CD14-positive monocyte (primary cell): ENCODE data around the gene JHY. TPM values are rescaled to one million over a fixed set of nuclear protein-coding genes. Genes with fewer than 3 reads are reported as not detected.

ENCODE experiments used
- DNase-seq, 3 donors: peaks; one replicate each; pipeline ENCODE4 v3.0.0-alpha.2; 2011 to 2022
- H2AFZ ChIP-seq: 2 replicates; pipeline ENCODE4 v1.6.0; 2012; ENCODE audit warnings: mild to moderate bottlenecking, low read depth, low read length, inconsistent platforms; ENCODE audit not compliant: insufficient read depth, poor library complexity, severe bottlenecking
- H3K27ac ChIP-seq, 2 donors: 1 replicate in 1 of 2; 2 replicates in 1 of 2; pipeline ENCODE4 v1.5.1; 2012 to 2013; ENCODE audit warnings: low read length in 2 of 2, control low read depth in 1 of 2, inconsistent platforms in 1 of 2, low read depth in 1 of 2, mild to moderate bottlenecking in 1 of 2
- H3K27me3 ChIP-seq, 2 donors: one replicate each; pipeline versions ENCODE4 v1.6.0 to v1.6.1; 2011 to 2013; ENCODE audit warnings: low read length in 2 of 2; ENCODE audit not compliant: control insufficient read depth in 2 of 2, insufficient read depth in 2 of 2
- H3K36me3 ChIP-seq, 2 donors: replicated peaks in 1 of 2; 1 replicate in 1 of 2; 2 replicates in 1 of 2; pipeline versions ENCODE4 v1.5.1 to v1.6.1; 2012 to 2013; ENCODE audit warnings: low read length in 2 of 2, control low read depth in 1 of 2, inconsistent platforms in 1 of 2, mild to moderate bottlenecking in 1 of 2; ENCODE audit not compliant: insufficient read depth in 2 of 2, control insufficient read depth in 1 of 2
- H3K4me1 ChIP-seq, 2 donors: 1 replicate in 1 of 2; 2 replicates in 1 of 2; pipeline versions ENCODE4 v1.5.1 to v1.6.1; 2012 to 2013; ENCODE audit warnings: low read length in 2 of 2, control low read depth in 1 of 2, inconsistent platforms in 1 of 2, mild to moderate bottlenecking in 1 of 2, moderate library complexity in 1 of 2; ENCODE audit not compliant: insufficient read depth in 2 of 2, control insufficient read depth in 1 of 2
- H3K4me2 ChIP-seq: replicated peaks from 2 replicates; pipeline ENCODE3; 2012; ENCODE audit warnings: low read length, moderate library complexity, mild to moderate bottlenecking; ENCODE audit not compliant: poor library complexity, severe bottlenecking; ENCODE audit errors: extremely low read depth
- H3K4me3 ChIP-seq, 3 experiments: fragments of 200-600 bp in 1 of 3; sonication (generic) in 1 of 3; replicated peaks in 1 of 3; 1 replicate in 2 of 3; 2 replicates in 1 of 3; pipeline ENCODE4 v1.5.1; 2011 to 2013; ENCODE audit warnings: low read length in 3 of 3, mild to moderate bottlenecking in 3 of 3, control low read depth in 2 of 3, low read depth in 2 of 3, inconsistent platforms in 1 of 3, moderate library complexity in 1 of 3
- H3K79me2 ChIP-seq: 2 replicates; pipeline ENCODE4 v1.6.0; 2012; ENCODE audit warnings: mild to moderate bottlenecking, control low read depth, inconsistent platforms, low read length, moderate library complexity; ENCODE audit not compliant: insufficient read depth
- H3K9ac ChIP-seq: 2 replicates; pipeline ENCODE4 v1.6.0; 2017; ENCODE audit warnings: low read length, mild to moderate bottlenecking; ENCODE audit not compliant: insufficient read depth, poor library complexity, severe bottlenecking
- H3K9me3 ChIP-seq, 2 donors: replicated peaks in 1 of 2; 1 replicate in 1 of 2; 2 replicates in 1 of 2; pipeline versions ENCODE4 v1.5.1 to v1.6.1; 2012 to 2013; ENCODE audit warnings: low read length in 2 of 2, control low read depth in 1 of 2; ENCODE audit not compliant: control insufficient read depth in 1 of 2, insufficient read depth in 1 of 2
- H4K20me1 ChIP-seq: 2 replicates; pipeline ENCODE4 v1.6.0; 2012; ENCODE audit warnings: mild to moderate bottlenecking, low read length, control low read depth, moderate library complexity; ENCODE audit not compliant: insufficient read depth
- H3K27ac Mint-ChIP-seq, 7 donors: one replicate each; pipeline ENCODE4 v1.8.0; 2020; ENCODE audit warnings: mild to moderate bottlenecking in 7 of 7, mixed read lengths in 7 of 7, moderate library complexity in 6 of 7, inconsistent platforms in 2 of 7
- H3K27me3 Mint-ChIP-seq, 3 donors: one replicate each; pipeline ENCODE4 v1.8.0; 2021 to 2022; ENCODE audit warnings: low read depth in 3 of 3, mild to moderate bottlenecking in 3 of 3, mixed read lengths in 3 of 3, moderate library complexity in 3 of 3, inconsistent platforms in 1 of 3
- H3K36me3 Mint-ChIP-seq, 2 donors: one replicate each; pipeline ENCODE4 v1.8.0; 2020; ENCODE audit warnings: mixed read lengths in 2 of 2, inconsistent platforms in 1 of 2, mild to moderate bottlenecking in 1 of 2
- H3K4me1 Mint-ChIP-seq: one replicate; pipeline ENCODE4 v1.8.0; 2020; ENCODE audit warnings: mild to moderate bottlenecking, mixed read lengths
- H3K4me3 Mint-ChIP-seq, 2 donors: one replicate each; pipeline ENCODE4 v1.8.0; 2020; ENCODE audit warnings: mild to moderate bottlenecking in 2 of 2, mixed read lengths in 2 of 2, moderate library complexity in 1 of 2
- H3K9me3 Mint-ChIP-seq, 7 donors: one replicate each; pipeline ENCODE4 v1.8.0; 2020 to 2022; ENCODE audit warnings: mixed read lengths in 7 of 7, mild to moderate bottlenecking in 6 of 7, moderate library complexity in 6 of 7, inconsistent platforms in 2 of 7
- whole genome bisulfite sequencing: methylation state at CpG from one replicate; pipeline ENCODE4 v1.1.5; 2013; ENCODE audit warnings: missing lambda C conversion rate; ENCODE audit not compliant: insufficient coverage; 5-methylcytosine and 5-hydroxymethylcytosine counted together
- intact Hi-C, 2 donors: fragments of 100-400 bp; cut with micrococcal nuclease; formaldehyde crosslinking; loops; one replicate each; pipeline versions ENCODE4 v1.15.0 to v1.15.1; 2023
- polyA plus RNA-seq, 3 donors: library from polyadenylated mRNA; depleted of rRNA in 1 of 3; unstranded in 2 of 3; stranded (reverse) in 1 of 3; fragments of 300-500 nt in 2 of 3; fragments of >200 nt in 1 of 3; fragmentation: Illumina TruSeq in 2 of 3; gene quantifications; 1 replicate in 2 of 3; 2 replicates in 1 of 3; pipeline ENCODE4 v1.2.3, GENCODE V29; 2012 to 2021
- TF ChIP-seq, protein P1 (sequence below): fragments of 200-600 bp; IDR thresholded peaks from one replicate; pipeline ENCODE4 v1.8.0; 2022; ENCODE audit warnings: antibody characterized with exemption, mild to moderate bottlenecking

JHY gene
- polyA plus RNA-seq, 3 donors = 0.68 to 0.91 (median 0.89) TPM

DNA sequence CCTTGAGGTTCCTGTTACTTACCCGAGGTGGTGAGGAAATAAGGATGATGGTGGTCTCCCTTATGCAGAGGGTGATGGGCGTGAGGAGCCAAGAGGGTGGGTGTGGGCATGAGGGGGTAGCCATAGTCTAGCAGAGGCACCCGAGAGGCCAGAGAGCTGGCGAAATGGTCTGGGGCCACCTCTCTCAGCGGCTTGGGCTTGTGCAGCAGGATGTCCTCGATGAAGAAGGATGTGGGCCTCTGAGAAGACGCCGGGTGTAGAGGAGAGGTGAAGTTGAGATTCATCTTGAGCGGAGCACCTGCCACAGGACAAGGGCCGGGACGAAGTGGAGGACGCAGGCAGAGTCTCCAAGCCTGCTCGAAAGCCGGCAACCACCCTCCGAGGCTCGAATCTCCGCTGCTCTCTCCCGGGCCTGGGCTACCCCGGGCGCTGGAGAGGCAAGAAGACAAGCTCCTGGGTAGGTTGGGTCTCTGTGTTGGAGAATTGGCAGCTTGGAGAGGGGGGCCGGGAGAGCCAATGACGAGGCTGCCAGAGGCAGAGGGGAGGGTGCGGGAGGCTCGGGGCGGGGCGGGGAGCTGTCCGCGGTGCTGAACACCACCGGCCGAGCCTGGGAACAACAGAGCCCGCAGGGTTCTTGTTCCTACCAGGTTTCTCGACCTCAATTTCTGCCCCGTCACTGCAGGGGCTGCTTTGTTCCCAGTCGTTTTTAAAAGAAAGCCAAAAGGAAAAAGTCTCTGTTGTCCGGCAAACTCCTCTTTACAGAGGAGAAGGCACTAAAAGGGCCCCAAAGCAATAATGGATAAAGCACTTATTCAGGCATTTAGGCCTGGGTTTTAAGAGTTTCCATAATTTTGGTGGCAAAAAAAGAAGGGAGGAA is 99.1 kb downstream of the JHY start, which contains the start of gene BSX:
TSS of gene BSX (minus strand) at position 447 of the 877 bp plus-strand sequence. CDS start at position 284, 163 bp downstream.
- H3K4me3 Mint-ChIP-seq = peak within 1 kb of the TSS in 1 of 2 donors; percentile 79
- H3K4me1 ChIP-seq = peaks cover 4 to 14% of the 10 kb centered on the region in 2 donors
- WGBS = 9% methylated on average over 24 of the region's 35 CpGs
- intact Hi-C loops = no loop called here
- H3K4me1 Mint-ChIP-seq = peaks cover 15% of the 10 kb centered on the region
- H3K27me3 Mint-ChIP-seq = peaks cover 97 to 100% (median 99%) of the 10 kb centered on the region in 3 donors
- H3K27ac Mint-ChIP-seq = no peak within 1 kb of the TSS
- DNase-seq = peak; percentile 2 to 9 (median 3)
- no peak within 1 kb of the TSS for H3K9ac ChIP-seq
- H3K9me3 ChIP-seq = peaks cover 0 to 66% of the 10 kb centered on the region in 2 donors
- no peak within 1 kb of the TSS for H3K4me2 ChIP-seq
- TF ChIP-seq, protein P1, sequence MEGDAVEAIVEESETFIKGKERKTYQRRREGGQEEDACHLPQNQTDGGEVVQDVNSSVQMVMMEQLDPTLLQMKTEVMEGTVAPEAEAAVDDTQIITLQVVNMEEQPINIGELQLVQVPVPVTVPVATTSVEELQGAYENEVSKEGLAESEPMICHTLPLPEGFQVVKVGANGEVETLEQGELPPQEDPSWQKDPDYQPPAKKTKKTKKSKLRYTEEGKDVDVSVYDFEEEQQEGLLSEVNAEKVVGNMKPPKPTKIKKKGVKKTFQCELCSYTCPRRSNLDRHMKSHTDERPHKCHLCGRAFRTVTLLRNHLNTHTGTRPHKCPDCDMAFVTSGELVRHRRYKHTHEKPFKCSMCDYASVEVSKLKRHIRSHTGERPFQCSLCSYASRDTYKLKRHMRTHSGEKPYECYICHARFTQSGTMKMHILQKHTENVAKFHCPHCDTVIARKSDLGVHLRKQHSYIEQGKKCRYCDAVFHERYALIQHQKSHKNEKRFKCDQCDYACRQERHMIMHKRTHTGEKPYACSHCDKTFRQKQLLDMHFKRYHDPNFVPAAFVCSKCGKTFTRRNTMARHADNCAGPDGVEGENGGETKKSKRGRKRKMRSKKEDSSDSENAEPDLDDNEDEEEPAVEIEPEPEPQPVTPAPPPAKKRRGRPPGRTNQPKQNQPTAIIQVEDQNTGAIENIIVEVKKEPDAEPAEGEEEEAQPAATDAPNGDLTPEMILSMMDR = no peak
- no peaks in the 10 kb centered on the region for H3K79me2 ChIP-seq
- H4K20me1 ChIP-seq = no peaks in the 10 kb centered on the region
- no peaks in the 10 kb centered on the region for H3K36me3 ChIP-seq
- H3K27ac ChIP-seq = no peak within 1 kb of the TSS
- H3K9me3 Mint-ChIP-seq = peaks cover 4 to 46% (median 18%) of the 10 kb centered on the region in 7 donors
- H3K27me3 ChIP-seq = peaks cover 92 to 100% of the 10 kb centered on the region in 2 donors
- H3K36me3 Mint-ChIP-seq = peaks cover 6 to 15% of the 10 kb centered on the region in 2 donors
- no peak within 1 kb of the TSS for H2AFZ ChIP-seq
- no peak within 1 kb of the TSS for H3K4me3 ChIP-seq

DNA sequence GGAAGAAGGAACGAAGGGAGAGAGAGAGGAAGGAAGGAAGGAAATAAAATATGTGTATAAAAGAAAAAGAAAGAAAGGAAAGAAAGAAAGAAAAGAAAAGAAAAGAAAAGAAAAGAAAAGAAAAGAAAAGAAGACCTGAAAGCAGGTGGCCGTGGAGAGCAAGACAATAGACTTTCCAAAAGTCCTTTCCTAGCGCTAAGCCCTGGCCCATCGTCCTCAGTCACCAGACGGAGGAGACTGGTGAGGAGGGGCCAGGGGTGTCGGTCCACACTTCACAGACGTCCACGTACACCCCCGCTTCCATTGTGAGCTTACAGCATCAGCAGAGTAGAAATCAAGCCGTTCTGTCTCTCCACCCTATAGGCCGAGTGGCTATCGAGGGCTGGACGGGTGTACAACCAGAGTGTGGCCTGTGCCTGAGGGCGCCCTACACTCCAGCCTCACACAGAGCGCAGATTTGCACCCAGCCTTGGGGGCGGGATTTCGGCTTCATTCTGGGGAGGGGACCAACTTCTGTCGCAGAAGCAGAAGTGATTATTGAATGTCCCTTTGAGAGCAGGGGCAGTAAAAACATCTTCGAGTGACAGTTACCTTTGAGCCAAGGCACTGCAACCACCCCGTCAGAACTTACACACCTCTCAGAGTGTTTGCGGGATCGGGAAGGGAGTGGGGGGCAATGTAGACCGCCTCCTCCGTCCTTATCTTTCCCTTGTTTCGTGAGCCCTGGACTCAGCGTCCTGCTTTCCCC is 101.1 kb downstream of the JHY start:
- no peaks in the 10 kb centered on the region for H3K79me2 ChIP-seq
- no peak overlapping the region for H3K27ac ChIP-seq
- no peaks in the 10 kb centered on the region for H3K36me3 ChIP-seq
- 8% methylated on average over 11 of the region's 26 CpGs for WGBS
- peaks cover 4 to 34% (median 15%) of the 10 kb centered on the region in 7 donors for H3K9me3 Mint-ChIP-seq
- H3K4me1 ChIP-seq = peaks cover 4 to 14% of the 10 kb centered on the region in 2 donors
- H3K9me3 ChIP-seq = peaks cover 0 to 48% of the 10 kb centered on the region in 2 donors
- H3K9ac ChIP-seq = no peak overlapping the region
- no peak for DNase-seq
- H3K4me1 Mint-ChIP-seq = peaks cover 11% of the 10 kb centered on the region
- peak overlapping the region; percentile 57 for H2AFZ ChIP-seq
- peaks cover 94 to 95% (median 94%) of the 10 kb centered on the region in 3 donors for H3K27me3 Mint-ChIP-seq
- H3K4me3 ChIP-seq = peak overlapping the region in 1 of 3 experiments; percentile 63
- peaks cover 83 to 98% of the 10 kb centered on the region in 2 donors for H3K27me3 ChIP-seq
- H3K4me2 ChIP-seq = peak overlapping the region; percentile 72
- H3K27ac Mint-ChIP-seq = no peak overlapping the region
- no peaks in the 10 kb centered on the region for H4K20me1 ChIP-seq
- intact Hi-C loops = no loop called here
- H3K36me3 Mint-ChIP-seq = peaks cover 6 to 12% of the 10 kb centered on the region in 2 donors
- H3K4me3 Mint-ChIP-seq = peak overlapping the region; percentile 75 to 79
- TF ChIP-seq, protein P1 = no peak
